Measurements from ENCODE around the gene ADCY9.

Gene ADCY9

DNA sequence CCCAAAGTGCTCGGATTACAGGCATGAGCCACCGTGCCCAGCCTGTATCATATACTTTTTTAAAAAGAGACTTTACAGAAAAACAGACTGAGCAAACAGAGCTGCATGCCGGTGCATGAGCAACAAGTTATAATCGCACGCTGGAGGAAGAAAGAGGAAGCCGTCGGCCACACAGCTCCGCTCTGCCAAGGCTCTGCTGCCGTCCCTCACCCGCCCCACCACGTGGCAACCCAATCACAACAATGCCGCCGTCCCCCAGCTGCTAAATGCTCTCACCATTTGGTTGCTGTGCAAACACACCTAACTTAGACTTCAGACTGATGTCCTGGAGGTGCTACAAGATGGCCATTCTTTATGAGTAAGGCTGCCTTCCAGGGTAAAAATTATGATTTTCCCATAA, 83.5 kb downstream of the ADCY9 start:
- no peak for DNase-seq (ENCODE audit: low read depth in 2 of 2)

DNA sequence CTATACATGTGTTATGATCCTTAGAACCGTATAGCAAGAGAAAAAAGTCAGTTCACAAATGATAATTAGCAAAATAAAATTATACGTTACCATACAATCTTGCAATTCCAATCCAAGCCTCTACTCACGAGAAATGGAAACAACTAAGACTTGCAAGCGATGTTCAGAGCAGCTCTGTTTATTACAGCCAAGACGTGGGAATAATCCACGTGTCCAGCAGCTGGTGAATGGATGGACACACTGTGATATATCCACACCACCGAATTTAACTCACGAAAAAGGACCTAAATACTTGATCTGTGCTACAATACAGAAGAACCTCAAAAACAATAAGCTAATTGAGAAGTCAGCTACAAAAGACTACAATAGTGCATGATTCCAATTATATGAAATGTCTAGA, 88.1 kb downstream of the ADCY9 start:
- no peak for DNase-seq (ENCODE audit: low read depth in 2 of 2)

DNA sequence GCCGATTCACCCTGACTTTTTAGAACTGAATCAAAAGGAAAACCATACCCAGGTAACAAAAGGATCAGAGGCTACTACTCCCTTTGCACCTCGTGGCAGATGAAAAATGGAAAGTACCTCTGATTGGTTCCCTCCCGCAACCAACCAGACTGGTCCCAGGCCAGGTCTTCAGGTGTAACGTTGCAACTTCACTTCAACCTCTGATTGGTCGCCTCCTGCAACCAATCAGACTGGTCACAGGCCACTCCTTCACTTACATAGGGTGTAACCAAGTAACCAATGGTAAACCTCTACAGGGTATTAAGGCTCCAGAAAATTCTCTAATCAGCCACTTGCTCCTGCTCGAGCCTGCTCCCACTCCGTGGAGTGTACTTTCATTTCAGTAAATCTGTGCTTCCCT, 89.4 kb downstream of the ADCY9 start:
- DNase-seq (ENCODE audit: low read depth in 2 of 2) = no peak

DNA sequence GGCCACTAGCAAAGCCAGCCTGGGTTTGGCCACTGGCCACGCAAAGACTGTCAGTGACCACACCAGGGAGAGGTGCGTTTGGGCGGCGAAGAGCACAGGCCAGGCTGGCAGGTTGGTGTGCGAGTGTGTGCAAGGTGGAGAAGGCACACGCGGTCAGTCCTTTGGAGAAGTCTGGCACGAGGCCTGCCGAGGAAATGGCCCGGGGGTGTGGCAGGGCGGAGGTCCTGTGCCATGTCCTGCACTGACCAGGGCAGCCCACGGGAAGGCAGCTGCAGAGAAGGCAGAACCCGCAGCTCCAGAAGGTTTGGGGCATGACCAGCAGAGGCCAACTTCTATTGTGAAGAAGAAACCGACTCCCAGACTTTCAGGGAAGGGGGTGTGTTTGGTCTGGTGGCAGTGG, 90.8 kb downstream of the ADCY9 start:
- DNase-seq (ENCODE audit: low read depth in 2 of 2) = no peak

DNA sequence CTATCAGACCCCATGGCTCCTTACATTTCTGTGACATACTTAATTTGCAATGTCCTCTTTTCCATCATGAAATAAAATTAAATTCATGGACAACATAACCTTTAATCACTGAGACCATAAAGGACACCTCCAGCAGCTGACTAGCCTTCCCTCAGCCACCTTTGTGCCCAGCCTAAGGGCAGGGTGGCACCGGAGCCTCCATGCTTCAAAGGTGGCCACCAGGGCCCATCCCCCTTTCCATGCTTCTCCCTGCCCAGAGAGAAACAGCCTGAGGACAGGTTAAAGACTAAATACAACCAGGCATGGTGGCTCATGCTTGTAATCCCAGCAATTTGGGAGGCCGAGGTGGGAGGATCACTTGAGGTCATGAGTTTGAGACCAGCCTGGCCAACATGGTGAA, 94.3 kb downstream of the ADCY9 start:
- DNase-seq (ENCODE audit: low read depth in 2 of 2) = no peak

DNA sequence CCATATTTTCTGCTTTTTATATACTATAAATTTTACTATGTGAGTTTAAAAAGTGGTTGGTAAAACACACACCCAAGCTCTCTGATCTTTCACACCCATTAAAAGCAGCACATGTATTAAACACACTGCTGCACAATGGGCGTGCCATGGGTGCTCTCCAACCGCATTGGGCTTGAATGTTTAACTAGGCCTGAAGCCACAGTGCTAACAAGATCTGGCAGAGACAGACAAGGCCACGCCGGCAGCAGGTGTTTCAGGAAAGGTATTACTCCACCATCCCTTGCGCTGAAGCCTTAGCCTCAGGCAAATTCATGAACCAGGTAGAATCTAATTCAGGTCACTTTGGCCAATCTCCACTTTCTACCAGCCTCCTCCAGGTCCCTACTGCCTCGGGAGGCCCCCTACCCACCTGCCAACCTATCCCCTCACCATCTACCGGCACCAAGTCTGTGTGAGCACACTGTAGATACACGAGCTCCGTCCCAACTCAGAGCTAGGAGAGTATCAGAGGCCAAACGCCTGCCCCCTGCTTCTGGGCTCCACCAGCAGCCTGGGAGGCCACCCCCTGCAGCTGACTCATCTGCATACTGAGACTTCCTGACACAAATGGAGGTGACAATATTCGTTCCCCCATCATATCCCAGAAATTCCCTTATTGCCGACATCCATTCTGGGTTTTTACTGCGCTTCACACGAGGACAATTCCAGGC, 95.0 kb downstream of the ADCY9 start:
- no peak for DNase-seq (ENCODE audit: low read depth in 2 of 2)

DNA sequence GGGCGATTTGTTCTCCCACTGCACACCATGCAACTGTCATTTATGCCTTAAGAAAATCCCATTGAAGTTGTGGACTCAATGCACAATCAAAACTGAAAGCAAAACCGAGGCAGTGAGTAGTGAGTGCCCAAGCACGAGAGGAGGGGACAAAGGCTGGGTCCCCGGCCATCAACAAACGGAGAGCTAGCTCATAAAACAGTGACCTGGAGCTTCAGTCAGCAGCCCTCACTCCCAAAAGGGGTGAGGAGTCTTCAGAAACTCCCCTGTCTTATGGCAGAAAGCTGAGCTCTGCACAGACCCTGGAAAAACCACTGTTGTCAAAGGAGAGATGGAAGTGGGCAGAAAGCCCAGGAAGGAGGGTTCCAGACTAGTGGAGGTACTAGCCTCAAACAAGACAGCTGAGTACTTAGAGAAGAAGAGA, 96.9 kb downstream of the ADCY9 start:
- DNase-seq (ENCODE audit: low read depth in 2 of 2) = no peak

DNA sequence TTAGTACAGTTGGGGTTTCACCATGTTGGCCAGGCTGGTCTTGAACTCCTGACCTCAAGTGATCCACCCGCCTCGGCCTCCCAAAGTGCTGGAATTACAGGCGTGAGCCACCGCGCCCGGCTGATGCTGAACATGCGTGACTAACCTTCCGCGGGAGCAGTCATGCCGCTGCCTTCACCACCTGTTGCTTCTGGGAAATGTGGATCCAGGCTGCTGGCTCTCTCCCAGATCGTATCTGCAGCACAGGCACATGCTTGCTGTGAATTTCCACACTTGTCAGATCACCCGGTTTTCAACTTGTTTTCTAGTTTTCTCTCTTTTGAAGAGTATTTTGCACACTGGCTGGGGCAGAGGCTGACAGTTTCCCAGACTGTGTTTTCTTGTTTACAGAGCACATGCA, 97.9 kb downstream of the ADCY9 start:
- no peak for DNase-seq (ENCODE audit: low read depth in 2 of 2)

DNA sequence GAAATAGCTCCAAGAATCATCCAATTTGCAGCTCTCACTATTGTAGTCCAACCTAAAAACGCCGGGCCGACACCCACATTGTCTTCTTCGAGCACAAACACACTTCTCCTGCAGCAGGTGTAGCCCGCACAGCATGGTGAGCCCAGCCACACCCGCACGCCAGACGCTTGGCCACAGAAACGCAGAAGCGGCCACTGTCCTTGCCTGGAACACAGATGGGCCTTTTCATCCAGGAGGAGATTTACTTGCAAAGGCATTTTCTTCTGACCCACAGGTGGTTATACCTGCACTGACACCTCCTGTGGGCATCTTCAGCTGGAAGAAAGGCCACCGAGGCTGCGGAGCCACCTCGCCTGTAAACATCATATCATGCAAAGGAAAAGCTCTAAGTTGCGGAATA, 98.4 kb downstream of the ADCY9 start:
- DNase-seq (ENCODE audit: low read depth in 2 of 2) = no peak

DNA sequence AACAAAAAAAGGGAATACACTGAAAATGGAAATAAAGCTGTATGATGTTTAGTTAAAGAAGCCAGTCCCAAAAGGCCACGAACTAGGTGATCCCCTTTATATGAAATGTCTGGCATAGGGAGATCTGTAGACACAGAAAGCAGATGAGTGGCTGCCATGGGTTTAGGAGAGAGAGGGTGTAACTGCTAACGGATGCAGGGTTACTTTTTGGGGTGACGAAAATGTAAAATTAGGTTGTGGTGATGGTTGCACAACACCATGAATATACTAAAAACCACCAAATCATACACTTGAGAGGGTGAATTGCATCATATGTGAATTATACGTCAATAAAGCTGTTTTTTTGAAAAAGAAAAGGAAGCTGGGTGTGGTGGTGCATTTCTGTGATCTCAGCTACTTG, 99.6 kb downstream of the ADCY9 start:
- no peak for DNase-seq (ENCODE audit: low read depth in 2 of 2)

DNA sequence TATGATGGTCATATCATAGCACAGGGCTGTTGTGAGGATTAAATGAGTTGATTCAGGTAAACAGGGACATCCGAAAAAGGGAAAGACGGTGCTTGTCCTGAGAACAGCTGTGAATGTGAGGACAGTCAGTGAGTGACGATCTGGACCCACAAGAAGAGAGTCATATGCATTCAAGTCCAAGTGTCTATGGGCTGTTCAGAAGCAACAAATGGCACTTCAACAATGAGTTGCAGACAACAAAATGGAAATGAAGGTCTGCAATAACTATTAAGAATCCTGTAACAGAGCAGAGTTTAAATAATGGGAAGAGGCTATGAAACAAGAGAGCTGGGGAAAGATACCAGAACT, 100.3 kb downstream of the ADCY9 start:
- DNase-seq (ENCODE audit: low read depth in 2 of 2) = no peak

DNA sequence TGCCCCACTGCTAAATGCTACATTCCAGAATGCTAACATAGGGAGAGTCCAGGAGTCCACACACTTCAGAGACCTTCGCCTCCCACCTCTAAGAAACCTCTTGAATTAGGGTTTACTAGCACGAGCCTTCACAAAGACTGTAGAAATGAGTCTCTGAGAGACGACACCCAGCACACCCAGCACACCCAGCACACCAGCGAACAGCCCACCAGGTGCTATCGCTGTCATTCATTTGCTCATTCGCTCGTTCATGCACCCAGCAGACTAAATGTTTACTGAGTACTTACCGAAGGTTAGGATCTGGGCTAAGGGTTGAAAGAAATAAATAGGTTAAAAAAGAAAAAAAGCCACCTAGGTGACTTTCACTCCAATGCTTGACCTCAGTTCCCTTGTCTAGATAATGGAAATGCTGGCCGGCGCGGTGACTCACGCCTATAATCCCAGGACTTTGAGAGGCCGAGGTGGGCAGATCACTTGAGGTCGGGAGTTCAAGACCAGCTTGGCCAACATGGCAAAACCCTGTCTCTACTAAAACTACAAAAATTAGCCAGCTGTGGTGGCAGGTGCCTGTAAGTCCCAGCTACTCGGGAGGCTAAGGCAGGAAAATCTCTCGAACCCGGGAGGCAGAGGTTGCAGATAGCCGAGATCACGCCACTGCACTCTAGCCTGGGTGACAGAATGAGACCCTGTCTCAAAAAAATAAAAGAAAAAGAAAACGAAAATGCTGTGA, 100.8 kb downstream of the ADCY9 start:
- DNase-seq (ENCODE audit: low read depth in 2 of 2) = no peak

DNA sequence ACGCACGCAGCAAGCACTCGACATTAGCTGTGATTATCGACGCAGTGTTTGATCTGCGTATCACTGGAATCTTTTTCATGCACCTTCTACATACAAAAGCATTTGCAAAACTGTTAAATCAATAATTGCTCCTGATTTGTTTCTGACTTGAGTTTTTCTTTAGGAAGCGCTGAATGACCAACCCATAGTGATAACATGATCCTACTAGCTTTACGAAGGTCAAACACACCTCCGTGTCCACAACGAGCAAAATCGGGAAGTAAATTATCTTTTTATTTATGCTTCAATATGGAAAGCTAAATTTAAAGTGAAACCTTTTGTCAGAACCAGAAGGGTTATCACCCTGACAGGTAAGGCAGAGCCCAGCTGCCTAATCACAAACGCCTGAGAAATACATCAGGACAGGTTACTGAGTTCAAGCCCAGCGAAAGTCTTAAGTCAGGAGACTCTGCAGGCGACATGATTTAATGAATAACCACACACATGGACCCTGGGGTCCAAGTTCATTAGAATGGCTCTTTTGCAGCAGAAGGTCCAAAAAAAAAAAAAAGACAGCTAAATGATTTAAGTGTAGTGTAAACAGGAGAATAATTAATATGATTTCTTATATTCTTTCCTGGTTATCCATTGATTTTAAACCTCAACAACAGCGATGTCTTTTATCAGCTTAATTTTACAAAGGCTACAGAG, 104.2 kb downstream of the ADCY9 start:
- no peak for DNase-seq (ENCODE audit: low read depth in 2 of 2)

DNA sequence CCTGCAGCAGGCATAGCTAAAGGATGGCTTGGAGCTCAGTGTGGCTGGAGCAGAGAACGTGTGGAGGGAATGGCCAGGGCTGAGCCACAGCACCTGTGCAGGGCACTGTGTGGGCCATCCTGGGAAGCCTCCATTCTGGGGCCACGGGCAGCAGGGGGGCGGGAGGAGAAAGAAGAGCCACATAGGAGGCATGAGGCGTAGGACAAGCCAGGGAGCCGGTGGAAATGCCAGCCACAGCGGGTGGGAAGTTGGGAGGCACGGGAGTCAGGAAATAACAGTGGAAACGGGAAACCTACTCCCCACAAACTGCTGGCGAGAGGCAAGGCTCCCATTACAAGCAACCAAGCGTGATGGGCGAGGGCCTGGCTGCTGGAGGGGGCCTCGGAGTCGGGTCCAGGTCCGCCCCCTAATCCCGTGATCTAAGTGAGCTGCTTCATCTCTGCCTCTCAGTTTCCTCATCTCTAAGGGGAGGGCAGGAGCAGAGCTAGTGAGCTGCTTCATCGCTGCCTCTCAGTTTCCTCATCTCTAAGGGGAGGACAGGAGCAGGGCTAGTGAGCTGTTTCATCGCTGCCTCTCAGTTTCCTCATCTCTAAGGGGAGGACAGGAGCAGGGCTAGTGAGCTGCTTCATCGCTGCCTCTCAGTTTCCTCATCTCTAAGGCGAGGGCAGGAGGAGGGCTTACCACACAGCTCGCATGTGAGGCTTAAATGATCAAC, 104.9 kb downstream of the ADCY9 start:
- DNase-seq (ENCODE audit: low read depth in 2 of 2) = no peak

DNA sequence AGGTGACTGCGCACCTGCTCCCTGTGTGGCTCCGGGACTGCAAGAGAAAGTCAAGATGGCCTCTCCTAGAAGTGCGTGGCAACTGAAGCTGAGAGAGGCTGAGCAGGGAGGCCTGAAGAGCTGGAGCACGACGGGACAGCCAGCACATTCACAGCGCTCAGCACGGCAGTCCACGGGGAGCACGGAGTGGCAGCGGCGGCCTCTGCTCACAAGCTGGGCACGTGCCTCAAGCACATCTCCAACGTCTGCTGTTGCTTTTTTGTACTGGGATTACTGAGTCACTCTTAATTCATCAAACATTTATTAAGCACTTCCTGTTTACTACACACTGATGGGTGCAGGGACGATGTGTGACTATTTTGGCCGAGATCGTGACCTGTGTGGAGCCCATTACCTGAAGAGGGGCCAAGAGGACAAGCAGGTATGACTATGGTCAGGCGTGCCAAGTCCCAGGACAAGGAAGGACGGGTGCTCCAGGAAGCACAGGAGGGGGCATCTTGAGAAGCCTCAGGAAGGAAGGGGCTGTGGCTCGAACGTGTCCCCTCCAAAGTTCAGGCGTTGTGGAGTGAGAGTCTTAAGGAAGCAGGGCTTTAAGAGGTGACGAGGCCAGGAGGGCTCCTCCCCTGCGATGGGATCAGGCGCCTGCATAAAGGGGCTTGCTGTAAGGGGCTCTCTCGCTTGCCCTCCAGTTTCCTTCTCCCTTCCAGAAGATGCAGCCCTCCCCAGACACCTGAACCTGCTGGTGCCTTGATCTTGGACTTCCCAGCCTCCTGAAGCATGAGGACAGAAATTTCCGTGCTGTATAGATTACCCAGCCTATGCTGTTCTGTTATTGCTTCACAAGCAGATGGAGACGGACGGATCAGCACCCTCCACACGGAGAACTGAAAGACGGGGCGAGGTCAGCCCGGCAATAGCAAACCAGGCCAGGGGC, 105.8 kb downstream of the ADCY9 start:
- DNase-seq (ENCODE audit: low read depth in 2 of 2) = no peak

DNA sequence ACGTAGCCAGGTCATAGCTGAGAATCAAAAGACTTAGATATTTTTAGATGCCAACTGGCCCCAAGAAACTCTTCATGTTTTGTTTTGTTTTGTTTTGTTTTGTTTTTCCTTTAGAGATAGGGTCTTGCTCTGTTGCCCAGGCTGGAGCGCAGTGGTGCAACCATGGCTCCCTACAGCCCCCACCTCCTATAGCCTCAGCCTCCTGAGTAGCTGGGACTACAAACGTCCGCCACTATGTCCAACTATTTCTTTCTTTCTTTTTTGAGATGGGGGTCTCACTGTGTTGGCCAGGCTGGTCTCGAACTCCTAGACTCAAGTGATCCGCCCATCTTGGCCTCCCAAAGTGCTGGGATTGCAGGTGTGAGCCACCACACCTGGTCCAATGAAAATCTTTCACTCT, 107.1 kb downstream of the ADCY9 start:
- DNase-seq (ENCODE audit: low read depth in 2 of 2) = no peak

DNA sequence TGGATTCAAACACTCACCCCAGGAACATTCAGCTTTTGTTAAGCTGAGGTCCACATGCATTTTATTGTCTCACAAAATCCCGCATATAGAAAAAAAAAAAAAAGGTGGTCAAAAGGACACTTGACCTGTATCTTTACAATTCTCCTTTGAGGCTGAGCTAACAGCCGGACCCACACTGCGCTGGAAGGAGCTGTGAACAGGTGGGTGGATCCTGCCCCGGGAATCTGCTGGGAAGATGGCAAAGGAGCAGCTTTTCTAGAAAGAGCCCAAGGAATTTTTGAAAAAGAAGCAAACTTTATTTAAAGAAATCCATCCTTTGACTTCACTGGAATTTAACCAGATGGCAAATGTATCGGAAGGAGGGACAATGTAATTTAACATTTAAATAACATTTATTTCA, 108.1 kb downstream of the ADCY9 start:
- no peak for DNase-seq (ENCODE audit: low read depth in 2 of 2)

DNA sequence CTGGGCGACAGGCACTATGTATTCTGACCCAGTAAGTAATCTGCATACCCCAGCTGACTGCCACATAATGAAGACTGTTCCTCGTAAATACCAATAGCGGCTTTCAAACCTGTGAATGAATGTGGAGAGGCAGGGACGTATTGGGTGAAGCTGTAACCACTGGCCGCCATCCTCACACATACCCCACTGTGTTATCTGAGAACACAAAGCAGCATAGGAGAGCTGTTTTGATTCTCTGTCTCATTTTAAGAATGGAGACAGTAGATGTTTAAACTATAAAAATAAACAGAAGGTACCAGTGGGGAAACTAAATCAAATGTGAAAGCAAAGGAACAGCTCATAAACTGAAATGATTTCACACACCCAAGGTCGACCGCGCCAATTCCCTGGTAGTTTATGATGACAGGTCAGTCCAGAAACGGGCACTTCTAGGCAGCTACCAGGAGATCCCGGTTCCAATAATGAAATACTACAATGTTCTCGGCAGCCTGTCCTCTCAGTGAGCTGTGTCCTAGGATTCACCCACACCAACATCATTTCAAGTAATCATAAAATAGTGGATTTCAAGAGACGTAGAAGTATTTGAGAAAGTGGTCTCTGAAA, 109.7 kb downstream of the ADCY9 start:
- DNase-seq (ENCODE audit: low read depth in 2 of 2) = no peak

DNA sequence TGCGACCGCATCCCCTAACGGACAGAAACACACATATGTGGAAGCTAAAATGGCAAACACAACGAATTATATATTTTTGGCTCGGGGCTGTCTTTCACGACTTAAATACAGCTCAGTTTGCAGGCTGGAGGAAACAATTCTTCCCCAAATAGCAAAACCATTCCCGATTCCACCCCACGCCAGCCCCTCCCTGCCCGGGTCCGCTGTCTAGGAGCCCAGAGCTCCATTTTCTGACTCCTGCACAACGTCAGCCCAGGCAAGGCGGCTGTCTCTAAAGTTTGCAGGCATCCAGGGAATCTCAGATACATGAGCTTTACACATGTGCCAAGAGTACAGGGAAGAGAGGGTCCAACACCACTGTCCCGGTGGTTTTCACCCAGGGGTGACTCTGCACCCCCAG, 110.5 kb downstream of the ADCY9 start:
- DNase-seq (ENCODE audit: low read depth in 2 of 2) = no peak

DNA sequence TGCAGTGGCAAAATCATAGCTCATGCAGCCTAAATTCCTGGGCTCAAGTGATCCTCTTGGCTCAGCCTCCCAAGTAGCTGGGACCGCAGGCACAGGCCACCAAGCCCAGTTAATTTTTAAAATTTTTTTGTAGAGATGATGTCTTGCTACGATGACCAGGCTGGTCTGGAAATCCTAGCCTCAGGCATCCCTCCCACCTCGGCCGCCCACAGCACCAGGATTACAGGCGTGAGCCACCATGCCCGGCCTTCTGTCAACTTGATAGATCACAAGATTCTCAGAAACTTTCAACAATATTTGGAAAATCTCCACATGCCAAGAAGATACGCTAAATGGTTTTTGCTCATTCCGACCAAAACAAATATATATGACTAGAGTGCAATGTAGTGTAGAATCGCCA, 111.0 kb downstream of the ADCY9 start:
- no peak for DNase-seq (ENCODE audit: low read depth in 2 of 2)

DNA sequence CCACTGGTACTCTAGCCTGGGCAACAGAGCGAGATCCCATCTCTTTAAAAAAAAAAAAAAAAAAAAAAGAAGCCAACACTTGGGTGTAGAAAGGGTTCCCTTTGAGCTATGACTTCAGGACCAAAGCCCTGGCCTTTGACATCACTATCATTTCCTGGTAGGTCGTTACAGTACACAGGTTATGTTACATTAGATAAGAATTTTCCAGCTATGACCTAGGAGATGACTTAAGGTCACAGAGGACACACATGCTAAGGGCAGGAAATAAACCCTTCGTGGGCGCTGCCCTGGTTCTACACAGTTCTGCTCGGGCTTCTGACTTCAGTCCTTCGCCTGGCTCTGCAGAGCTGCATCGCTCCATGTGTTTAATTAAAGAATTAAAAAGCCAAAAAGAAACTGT, 112.0 kb downstream of the ADCY9 start:
- no peak for DNase-seq (ENCODE audit: low read depth in 2 of 2)

All from stimulated activated CD4-positive, alpha-beta T cell treated with anti-CD3 and anti-CD28 coated beads, Interleukin-1b, Interleukin-23, amount 100 ng/mL, for 4 hours (primary cell).